H1 (cell line): Measurements from ENCODE around the gene ATXN1L. TPM values are rescaled to one million over a fixed set of nuclear protein-coding genes. Genes with fewer than 3 reads are reported as not detected.
A peak's percentile ranks its signal among the peaks of the same experiment; 100 is the strongest.

ENCODE experiments used
- FOSL1 ChIP-seq: IDR thresholded peaks from 2 replicates; pipeline ENCODE4 v1.6.1; 2011; ENCODE audit warnings: mild to moderate bottlenecking, low read depth, low read length, moderate library complexity; ENCODE audit not compliant: insufficient read depth
- JUND ChIP-seq: IDR thresholded peaks from 2 replicates; pipeline ENCODE4 v1.6.1; 2011; ENCODE audit warnings: mild to moderate bottlenecking, improper control_type of control experiment, low read length
- SP4 ChIP-seq: IDR thresholded peaks from 2 replicates; pipeline ENCODE4 v1.6.1; 2012; ENCODE audit warnings: low read length, inconsistent platforms
- polyA plus RNA-seq, 7 experiments: library from polyadenylated mRNA; depleted of rRNA in 3 of 7; stranded (reverse) in 5 of 7; unstranded in 2 of 7; fragments of >200 nt in 5 of 7; fragments of 200-250 nt in 2 of 7; gene quantifications; 1 replicate in 5 of 7; 2 replicates in 1 of 7; 4 replicates in 1 of 7; pipeline versions ENCODE4 v1.2.1 to v1.2.3, GENCODE V29; 2011 to 2013; ENCODE audit warnings: missing spikeins in 2 of 7, mixed read lengths in 2 of 7
- total RNA-seq: library from RNA; stranded (reverse); fragmentation: NEBNext Ultra II Directional; extraction: Animal tissue kit (Norgen Biotek cat#: 25700); gene quantifications from 2 replicates; pipeline ENCODE4 v1.2.1, GENCODE V29; 2021

ATXN1L gene
- total and polyA plus RNA-seq, 2 of the 8 experiments (the other 6 are each of a cell fraction or from before 2014, with no cell fraction given), result 12.1 to 23.8 TPM

GRCh38 chr16:71845639-71846430, at the start of gene ATXN1L (continued):
- no peak for TF ChIP-seq JUND
- no peak for TF ChIP-seq FOSL1
- TF ChIP-seq SP4, result peak; percentile 87; the same call in 1 of the 2 replicates
